ACC112 (cell line): ENCODE measurements around the gene CDC14A.

Experiments used
- H2AFZ ChIP-seq: fragments of 200-600 bp; sonication (generic); one replicate; pipeline ENCODE4 v1.6.0; 2017; ENCODE audit warnings: antibody characterized with exemption, low read length; ENCODE audit not compliant: unreplicated experiment
- H3K27ac ChIP-seq: fragments of 200-600 bp; sonication (generic); 2 replicates; pipeline ENCODE4 v1.5.1; 2014; ENCODE audit warnings: low read depth, mild to moderate bottlenecking, antibody characterized with exemption, low read length, moderate library complexity
- H3K27me3 ChIP-seq: fragments of 200-600 bp; sonication (generic); 2 replicates; pipeline ENCODE4 v1.6.1; 2014; ENCODE audit warnings: mild to moderate bottlenecking, antibody characterized with exemption, low read length, moderate library complexity, mixed read lengths; ENCODE audit not compliant: insufficient read depth
- H3K36me3 ChIP-seq: fragments of 200-600 bp; sonication (generic); 2 replicates; pipeline ENCODE4 v1.6.1; 2016; ENCODE audit warnings: mild to moderate bottlenecking, antibody characterized with exemption, low read length, moderate library complexity, mixed read lengths; ENCODE audit not compliant: insufficient read depth
- H3K4me1 ChIP-seq: fragments of 200-600 bp; sonication (generic); one replicate; pipeline ENCODE4 v1.6.1; 2016; ENCODE audit warnings: low read length, mixed read lengths; ENCODE audit not compliant: insufficient read depth, unreplicated experiment, control insufficient read depth
- H3K4me3 ChIP-seq: fragments of 200-600 bp; sonication (generic); 2 replicates; pipeline ENCODE4 v1.5.1; 2014; ENCODE audit warnings: mild to moderate bottlenecking, low read depth, low read length
- H3K79me2 ChIP-seq: fragments of 200-600 bp; sonication (generic); one replicate; pipeline ENCODE4 v1.6.0; 2016; ENCODE audit warnings: low read length; ENCODE audit not compliant: control insufficient read depth, unreplicated experiment, insufficient read depth

CDC14A gene

DNA sequence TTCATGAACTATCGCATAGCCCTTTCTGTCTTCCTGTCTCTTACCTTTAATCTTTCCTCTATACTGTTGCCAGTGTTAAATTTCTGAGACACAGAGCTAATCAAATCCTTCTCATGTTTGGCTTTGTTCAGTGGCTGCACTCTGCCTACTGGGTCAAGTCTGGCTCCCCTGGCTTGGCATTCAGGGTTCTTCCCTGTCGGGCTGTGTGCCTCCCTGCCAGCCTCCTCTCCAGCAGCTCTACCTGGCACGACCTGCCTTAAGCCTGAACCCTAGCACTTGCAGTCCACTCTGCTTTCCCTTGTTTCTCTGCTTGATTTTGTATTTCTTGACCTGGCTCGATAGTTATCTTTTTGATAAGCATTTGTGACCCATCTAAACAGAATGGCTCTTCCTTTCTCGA lies 159.5 kb downstream of the CDC14A start:
- no peaks in the 10 kb centered on the region for H3K4me1 ChIP-seq
- no peaks in the 10 kb centered on the region for H3K79me2 ChIP-seq
- H2AFZ ChIP-seq: no peak overlapping the region
- no peaks in the 10 kb centered on the region for H3K27me3 ChIP-seq
- no peak overlapping the region for H3K27ac ChIP-seq
- no peak overlapping the region for H3K4me3 ChIP-seq
- H3K36me3 ChIP-seq: no peaks in the 10 kb centered on the region

DNA sequence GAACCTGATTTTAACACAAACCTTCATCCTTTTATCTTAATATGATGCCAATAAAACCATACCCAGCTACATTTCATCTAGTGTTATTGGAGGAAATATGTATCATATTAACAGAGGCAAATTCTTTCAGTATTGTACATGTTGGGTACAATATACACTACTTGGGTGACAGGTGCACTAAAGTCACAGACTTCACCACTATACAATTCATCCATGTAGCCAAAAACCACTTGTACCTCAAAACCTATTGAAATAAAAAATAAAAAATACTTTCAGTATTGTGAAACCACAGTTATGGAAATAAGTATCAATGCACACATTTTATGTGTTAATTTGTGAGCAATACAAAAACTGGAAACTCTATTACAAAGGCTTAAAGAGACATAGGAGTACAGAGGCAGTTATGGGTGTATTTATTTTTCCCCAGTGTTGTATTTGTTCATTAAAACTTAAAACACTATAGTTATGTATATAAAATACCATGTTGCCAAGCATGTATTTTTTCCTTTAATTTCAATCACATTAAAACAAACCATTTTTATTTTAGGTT lies 160.6 kb downstream of the CDC14A start:
- H3K27me3 ChIP-seq: no peaks in the 10 kb centered on the region
- H3K27ac ChIP-seq: no peak overlapping the region
- H3K36me3 ChIP-seq: no peaks in the 10 kb centered on the region
- no peak overlapping the region for H3K4me3 ChIP-seq
- no peak overlapping the region for H2AFZ ChIP-seq
- H3K79me2 ChIP-seq: no peaks in the 10 kb centered on the region
- H3K4me1 ChIP-seq: no peaks in the 10 kb centered on the region

DNA sequence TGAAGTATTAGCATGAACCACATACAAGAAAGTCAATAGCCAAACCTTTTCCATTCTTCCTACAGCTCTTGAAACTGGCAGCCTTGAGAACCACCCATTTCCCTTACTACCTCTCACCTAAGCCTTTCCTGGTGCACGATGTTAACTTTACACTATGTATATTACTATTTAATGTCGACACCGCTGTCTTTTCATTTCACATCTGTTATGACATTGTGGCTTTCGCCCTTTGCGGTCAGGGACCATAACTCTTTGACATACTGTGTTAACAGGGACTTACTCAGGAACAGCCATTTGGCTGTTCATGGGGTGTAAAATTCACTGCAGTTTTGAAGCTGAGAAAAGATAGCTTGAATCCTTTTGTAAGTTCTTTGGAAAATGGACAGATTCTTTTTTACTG lies 164.6 kb downstream of the CDC14A start:
- Histone ChIP-seq H3K36me3 (no peaks in the 10 kb centered on the region), H3K27ac (no peak overlapping the region), H3K79me2 (no peaks in the 10 kb centered on the region), H3K4me3 (no peak overlapping the region), H3K27me3 (no peaks in the 10 kb centered on the region), H3K4me1 (no peaks in the 10 kb centered on the region), H2AFZ (no peak overlapping the region)

DNA sequence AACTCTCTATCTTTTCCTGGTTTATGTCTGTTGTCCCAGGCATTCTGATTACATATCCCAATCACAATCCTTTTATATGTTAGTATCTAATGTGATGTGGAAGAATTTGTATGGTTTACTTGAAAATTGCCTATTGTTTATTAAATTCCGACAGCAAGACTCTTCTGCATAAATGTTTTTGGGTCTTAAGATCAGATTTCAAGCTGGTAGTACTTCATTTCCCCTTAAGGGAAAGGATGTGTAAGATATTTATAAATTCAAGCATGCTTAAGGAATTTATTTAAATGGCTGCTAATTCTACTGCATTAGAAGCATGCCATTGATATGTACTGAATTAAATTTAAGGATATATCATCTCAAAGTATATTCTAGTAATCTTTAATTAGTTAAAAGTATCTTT lies 165.2 kb downstream of the CDC14A start:
- Histone ChIP-seq H3K36me3 (no peaks in the 10 kb centered on the region), H3K4me3 (no peak overlapping the region), H3K27me3 (no peaks in the 10 kb centered on the region), H3K4me1 (no peaks in the 10 kb centered on the region), H2AFZ (no peak overlapping the region), H3K27ac (no peak overlapping the region), H3K79me2 (no peaks in the 10 kb centered on the region)

DNA sequence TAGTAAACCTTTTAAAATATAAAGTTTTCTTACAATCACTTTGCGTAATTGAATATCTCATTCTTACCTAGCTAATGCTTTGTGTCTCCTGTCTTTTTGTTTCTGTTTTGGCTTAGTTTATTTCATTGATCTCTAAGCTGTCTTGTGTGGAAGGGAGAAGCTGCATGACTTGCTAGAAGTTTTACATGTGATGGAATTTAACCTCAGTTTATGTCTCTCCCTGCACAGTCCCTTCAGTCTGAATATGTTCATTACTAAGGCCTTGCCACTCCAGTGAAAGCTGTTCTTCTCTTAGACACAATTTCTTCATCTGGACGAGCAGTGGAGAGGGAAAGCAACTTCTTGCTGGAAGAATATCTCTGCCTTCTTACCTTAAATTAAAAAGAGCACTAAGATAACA lies 165.7 kb downstream of the CDC14A start:
- no peaks in the 10 kb centered on the region for H3K27me3 ChIP-seq
- H3K36me3 ChIP-seq: no peaks in the 10 kb centered on the region
- no peaks in the 10 kb centered on the region for H3K4me1 ChIP-seq
- H2AFZ ChIP-seq: no peak overlapping the region
- no peak overlapping the region for H3K4me3 ChIP-seq
- H3K79me2 ChIP-seq: no peaks in the 10 kb centered on the region
- H3K27ac ChIP-seq: no peak overlapping the region

DNA sequence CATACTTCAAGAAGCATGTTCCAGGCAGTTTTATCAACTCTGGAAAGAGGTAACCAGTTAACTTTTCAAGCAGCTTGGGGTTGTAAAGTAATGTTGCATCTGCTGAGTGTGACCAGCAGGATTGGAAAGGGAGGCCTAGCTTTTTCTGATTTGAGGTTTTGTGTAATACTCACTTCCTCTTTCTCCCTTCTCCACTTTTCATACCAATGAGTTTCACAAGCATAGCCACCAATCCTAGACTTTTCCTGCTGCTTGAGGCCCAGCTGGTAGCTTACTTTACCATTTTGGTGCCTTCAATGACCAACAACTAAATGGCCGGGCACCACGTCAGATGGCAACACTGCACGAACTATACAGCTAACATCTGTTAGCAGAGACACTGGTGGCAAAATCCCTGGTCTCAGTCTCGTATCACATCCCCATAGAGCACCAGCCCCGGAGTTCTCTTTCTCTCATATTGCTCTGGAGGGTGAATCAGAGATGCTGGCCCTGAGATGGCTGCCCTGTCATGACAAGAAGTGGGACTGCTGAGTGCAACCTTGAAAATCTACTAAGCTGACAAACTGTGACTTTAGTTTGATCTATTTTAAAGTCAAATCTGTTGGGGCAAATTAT lies 170.8 kb downstream of the CDC14A start:
- H3K27ac ChIP-seq: no peak overlapping the region
- no peak overlapping the region for H3K4me3 ChIP-seq
- no peaks in the 10 kb centered on the region for H3K36me3 ChIP-seq
- no peaks in the 10 kb centered on the region for H3K79me2 ChIP-seq
- H3K4me1 ChIP-seq: no peaks in the 10 kb centered on the region
- H2AFZ ChIP-seq: no peak overlapping the region
- no peaks in the 10 kb centered on the region for H3K27me3 ChIP-seq

DNA sequence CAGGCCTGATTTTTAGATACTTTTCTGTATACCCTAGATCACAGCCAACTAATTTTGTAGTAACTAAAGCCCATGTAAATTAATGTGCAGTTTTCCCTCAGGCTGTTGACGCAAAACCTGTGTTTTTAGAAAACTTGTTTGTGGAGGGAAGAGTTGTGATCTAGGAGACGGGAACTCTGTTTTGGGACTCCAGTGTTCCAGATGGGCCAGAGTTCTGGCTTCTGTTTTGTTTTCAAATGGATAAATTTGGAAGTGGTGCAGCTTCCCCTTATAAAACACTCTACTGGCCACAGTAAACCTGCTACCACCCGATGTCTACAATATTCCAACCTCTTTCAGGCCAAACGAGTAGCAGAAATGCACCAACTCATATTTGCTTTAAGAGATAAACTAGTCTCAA lies 172.0 kb downstream of the CDC14A start:
- no peak overlapping the region for H2AFZ ChIP-seq
- H3K4me1 ChIP-seq: no peaks in the 10 kb centered on the region
- H3K27ac ChIP-seq: no peak overlapping the region

DNA sequence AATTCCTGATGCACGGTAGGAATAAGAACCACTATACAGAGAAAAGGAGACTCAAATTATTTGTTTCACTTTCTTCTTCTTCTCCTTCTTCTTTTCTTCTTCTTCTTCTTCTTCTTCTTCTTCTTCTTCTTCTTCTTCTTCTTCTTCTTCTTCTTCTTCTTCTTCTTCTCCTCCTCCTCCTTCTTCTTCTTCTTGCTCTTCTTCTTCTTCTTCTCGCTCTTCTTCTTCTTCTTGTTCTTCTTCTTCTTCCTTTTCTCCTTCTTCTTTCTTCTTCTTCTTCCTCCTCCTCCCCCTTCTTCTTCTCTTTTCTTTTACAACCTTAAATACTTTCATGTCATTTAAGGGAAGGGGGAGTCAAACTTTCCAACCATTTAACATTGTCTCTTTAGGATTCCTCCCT lies 174.6 kb downstream of the CDC14A start:
- H3K4me3 ChIP-seq: no peak overlapping the region
- peaks cover 14% of the 10 kb centered on the region for H3K4me1 ChIP-seq
- no peaks in the 10 kb centered on the region for H3K27me3 ChIP-seq
- H3K27ac ChIP-seq: no peak overlapping the region
- H3K36me3 ChIP-seq: no peaks in the 10 kb centered on the region
- H3K79me2 ChIP-seq: no peaks in the 10 kb centered on the region
- no peak overlapping the region for H2AFZ ChIP-seq

More for the DNA sequence above, 172.0 kb downstream of the CDC14A start:
- H3K4me3 ChIP-seq: no peak overlapping the region
- H3K27me3 ChIP-seq: no peaks in the 10 kb centered on the region
- no peaks in the 10 kb centered on the region for H3K36me3 ChIP-seq
- no peaks in the 10 kb centered on the region for H3K79me2 ChIP-seq

DNA sequence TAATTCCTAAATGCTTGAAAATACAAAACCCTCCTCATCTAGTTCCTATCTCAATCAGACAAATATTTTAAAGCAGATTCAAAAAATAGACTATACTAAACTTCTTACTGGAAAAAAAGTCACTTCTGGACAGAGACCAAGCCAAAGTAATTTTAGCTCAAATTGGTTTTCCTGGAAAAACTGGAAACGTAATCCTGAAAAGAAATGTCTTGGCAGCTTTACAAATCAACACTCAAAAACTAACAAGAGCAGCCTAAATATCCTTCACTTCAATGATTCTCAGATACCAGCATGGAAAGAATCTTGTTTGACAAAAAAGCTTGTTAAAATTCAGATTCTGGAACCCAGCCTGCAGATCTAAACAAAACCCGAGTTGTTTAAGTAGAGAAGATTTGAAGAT lies 176.6 kb downstream of the CDC14A start:
- Histone ChIP-seq H3K36me3 (no peaks in the 10 kb centered on the region), H2AFZ (no peak overlapping the region)

DNA sequence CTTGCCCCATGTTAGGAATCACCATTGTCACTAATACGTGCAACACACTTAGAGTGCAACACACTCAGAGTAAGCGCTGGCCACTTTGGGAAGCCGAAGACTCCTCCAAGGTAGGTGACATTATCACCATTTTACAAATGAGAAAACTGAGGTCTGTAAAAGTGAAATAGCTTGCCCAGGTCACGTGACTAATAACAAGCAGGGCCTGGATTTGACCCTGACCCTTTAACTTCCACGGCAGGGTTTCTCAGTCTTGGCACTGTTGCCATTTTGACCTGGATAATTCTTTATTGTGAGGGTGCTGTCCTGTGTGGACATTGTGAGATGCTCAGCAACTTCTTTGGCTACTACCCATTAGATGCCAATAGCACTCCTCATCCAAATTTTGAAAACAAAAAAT lies 177.8 kb downstream of the CDC14A start:
- H3K27me3 ChIP-seq: no peaks in the 10 kb centered on the region
- H3K27ac ChIP-seq: no peak overlapping the region; the same call in 1 of the 2 replicates
- no peaks in the 10 kb centered on the region for H3K36me3 ChIP-seq
- no peak overlapping the region for H3K4me3 ChIP-seq
- H2AFZ ChIP-seq: no peak overlapping the region
- H3K79me2 ChIP-seq: no peaks in the 10 kb centered on the region
- peaks cover 14% of the 10 kb centered on the region for H3K4me1 ChIP-seq

More for the DNA sequence above, 176.6 kb downstream of the CDC14A start:
- H3K27ac ChIP-seq: no peak overlapping the region
- no peaks in the 10 kb centered on the region for H3K27me3 ChIP-seq
- H3K4me3 ChIP-seq: no peak overlapping the region
- H3K79me2 ChIP-seq: no peaks in the 10 kb centered on the region
- peaks cover 14% of the 10 kb centered on the region for H3K4me1 ChIP-seq

DNA sequence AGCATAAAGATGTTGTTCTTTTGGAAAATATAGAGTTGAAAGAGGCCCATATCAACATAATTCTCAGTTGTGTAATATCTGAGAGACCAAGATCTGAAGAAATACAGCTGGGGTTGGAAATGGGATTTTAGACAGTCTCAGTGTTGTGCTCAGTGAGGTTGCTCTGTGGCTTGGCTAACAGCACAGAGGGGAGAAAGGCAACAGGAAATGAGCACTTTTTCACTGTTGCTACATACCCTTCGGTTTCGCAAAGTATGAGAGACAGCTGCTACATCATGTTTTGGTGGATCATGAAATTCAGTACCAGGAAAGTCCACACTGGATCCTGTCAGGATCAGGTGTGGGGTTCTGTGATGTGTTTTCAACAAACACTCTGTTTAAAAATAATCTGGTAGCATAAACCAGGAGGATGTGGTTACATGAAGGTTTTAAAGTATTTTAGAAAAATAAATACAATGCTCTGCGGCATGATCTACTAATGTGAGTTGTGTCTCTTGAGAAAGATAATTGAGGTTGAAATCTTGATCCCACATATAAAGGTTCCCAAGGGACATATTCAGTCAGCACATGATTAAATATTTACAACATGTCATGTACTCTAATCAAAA lies 178.7 kb downstream of the CDC14A start:
- no peak overlapping the region for H3K4me3 ChIP-seq
- peak overlapping the region; percentile 38 for H3K27ac ChIP-seq
- no peaks in the 10 kb centered on the region for H3K27me3 ChIP-seq
- H2AFZ ChIP-seq: no peak overlapping the region
- H3K79me2 ChIP-seq: no peaks in the 10 kb centered on the region
- peaks cover 14% of the 10 kb centered on the region for H3K4me1 ChIP-seq
- no peaks in the 10 kb centered on the region for H3K36me3 ChIP-seq
